B cell (primary cell): ENCODE measurements around the gene ZNF438. TPM values are rescaled to one million over a fixed set of nuclear protein-coding genes. Genes with fewer than 3 reads are reported as not detected.

Experiments used
- ATAC-seq: fragments of 200-7000 bp; cut with Tn5 transposase; one replicate; pipeline ENCODE4 v1.10.0; 2021; ENCODE audit warnings: low read depth, mild to moderate bottlenecking, moderate number of reproducible peaks, moderate library complexity
- CTCF ChIA-PET: fragments of 350-600 bp; sonication (Branson Sonifier 250); formaldehyde crosslinking; loops from one replicate; lab custom pipeline; 2021; ENCODE audit warnings: antibody characterized with exemption, inconsistent platforms; lab: Charles Lee
- POLR2A ChIA-PET: fragments of 350-600 bp; sonication (Branson Sonifier 250); formaldehyde crosslinking; loops from one replicate; lab custom pipeline; 2021; ENCODE audit warnings: antibody characterized with exemption; lab: Charles Lee
- DNase-seq: peaks from one replicate; pipeline ENCODE4 v3.0.0; 2013
- H2AFZ ChIP-seq: 2 replicates; pipeline ENCODE4 v1.6.1; 2012; ENCODE audit warnings: mild to moderate bottlenecking, low read depth, low read length; ENCODE audit not compliant: insufficient read depth, poor library complexity, severe bottlenecking
- H3K27ac ChIP-seq, 2 donors: 1 replicate in 1 of 2; 2 replicates in 1 of 2; pipeline ENCODE4 v1.5.1; 2012 to 2013; ENCODE audit warnings: low read length in 2 of 2, mild to moderate bottlenecking in 2 of 2, moderate library complexity in 1 of 2
- H3K27me3 ChIP-seq, 4 experiments: fragments of 200-600 bp in 1 of 4; sonication (generic) in 1 of 4; replicated peaks in 1 of 4; 1 replicate in 2 of 4; 2 replicates in 2 of 4; pipeline versions ENCODE4 v1.6.1 to v1.7.0; 2013 to 2016; ENCODE audit warnings: low read length in 3 of 4, mild to moderate bottlenecking in 2 of 4, mixed read lengths in 1 of 4, moderate library complexity in 1 of 4; ENCODE audit not compliant: insufficient read depth in 4 of 4, control insufficient read depth in 3 of 4; ENCODE audit errors: control extremely low read depth in 1 of 4
- H3K36me3 ChIP-seq, 2 experiments: replicated peaks in 1 of 2; 1 replicate in 1 of 2; 2 replicates in 1 of 2; pipeline versions ENCODE4 v1.6.1 to v1.7.1; 2013; ENCODE audit warnings: low read length in 1 of 2; ENCODE audit not compliant: insufficient read depth in 2 of 2, control insufficient read depth in 1 of 2; ENCODE audit errors: control extremely low read depth in 1 of 2, extremely low read depth in 1 of 2
- H3K4me1 ChIP-seq, 2 donors: fragments of 200-600 bp in 1 of 2; sonication (generic) in 1 of 2; 1 replicate in 1 of 2; 2 replicates in 1 of 2; pipeline versions ENCODE4 v1.5.1 to v1.6.1; 2013 to 2017; ENCODE audit warnings: low read length in 2 of 2; ENCODE audit not compliant: control insufficient read depth in 2 of 2, insufficient read depth in 2 of 2
- H3K4me2 ChIP-seq: replicated peaks from 2 replicates; pipeline ENCODE3; 2012; ENCODE audit warnings: mild to moderate bottlenecking, low read depth, low read length; ENCODE audit not compliant: poor library complexity, severe bottlenecking
- H3K4me3 ChIP-seq, 5 experiments: fragments of 200-600 bp in 1 of 5; sonication (generic) in 1 of 5; 1 replicate in 3 of 5; 2 replicates in 2 of 5; pipeline versions ENCODE4 v1.5.1 to v1.7.0; 2011 to 2016; ENCODE audit warnings: low read length in 4 of 5, mild to moderate bottlenecking in 4 of 5, low read depth in 2 of 5, control low read depth in 1 of 5, moderate library complexity in 1 of 5; ENCODE audit not compliant: insufficient read depth in 1 of 5; ENCODE audit errors: control extremely low read depth in 1 of 5, extremely low read depth in 1 of 5
- H3K79me2 ChIP-seq: fragments of 200-600 bp; sonication (generic); one replicate; pipeline ENCODE4 v1.6.0; 2016; ENCODE audit warnings: low read length; ENCODE audit not compliant: control insufficient read depth, insufficient read depth
- H3K9ac ChIP-seq: fragments of 200-600 bp; sonication (generic); 2 replicates; pipeline ENCODE4 v1.6.1; 2017; ENCODE audit warnings: mild to moderate bottlenecking, low read length, moderate library complexity
- H3K9me3 ChIP-seq, 3 donors: one replicate each; pipeline versions ENCODE4 v1.6.1 to v1.7.1; 2013; ENCODE audit warnings: low read length in 2 of 3; ENCODE audit not compliant: control insufficient read depth in 2 of 3, insufficient read depth in 1 of 3; ENCODE audit errors: control extremely low read depth in 1 of 3
- H4K20me1 ChIP-seq: 2 replicates; pipeline ENCODE4 v1.6.0; 2012; ENCODE audit warnings: mild to moderate bottlenecking, low read length; ENCODE audit not compliant: insufficient read depth, control insufficient read depth, poor library complexity, severe bottlenecking
- H3K27ac Mint-ChIP-seq: one replicate; pipeline ENCODE4 v1.8.0; 2021; ENCODE audit warnings: mixed read lengths
- H3K27me3 Mint-ChIP-seq: one replicate; pipeline ENCODE4 v1.8.0; 2021; ENCODE audit warnings: mixed read lengths
- H3K4me1 Mint-ChIP-seq: one replicate; pipeline ENCODE4 v1.8.0; 2021; ENCODE audit warnings: mixed read lengths
- H3K4me3 Mint-ChIP-seq: one replicate; pipeline ENCODE4 v1.8.0; 2021; ENCODE audit warnings: mixed read lengths
- H3K9me3 Mint-ChIP-seq: one replicate; pipeline ENCODE4 v1.8.0; 2022; ENCODE audit warnings: mixed read lengths; ENCODE audit not compliant: insufficient read depth
- EZH2 ChIP-seq: IDR thresholded peaks from 2 replicates; pipeline ENCODE4 v1.6.1; 2012; ENCODE audit warnings: borderline replicate concordance, low read depth, mild to moderate bottlenecking, moderate library complexity, low read length; ENCODE audit not compliant: insufficient read depth, poor library complexity, severe bottlenecking
- WGBS: methylation state at CpG from one replicate; pipeline ENCODE4 v1.1.5; 2013; ENCODE audit warnings: missing lambda C conversion rate; ENCODE audit not compliant: insufficient coverage; 5-methylcytosine and 5-hydroxymethylcytosine counted together
- intact Hi-C: fragments of 100-400 bp; cut with micrococcal nuclease; formaldehyde crosslinking; loops from one replicate; pipeline ENCODE4 v1.10.0; 2022
- polyA plus RNA-seq: library from polyadenylated mRNA; depleted of rRNA; stranded (reverse); fragments of >200 nt; gene quantifications from 2 replicates; pipeline ENCODE4 v1.2.3, GENCODE V29; 2012
- total RNA-seq, 2 donors: library from RNA; stranded (reverse); fragments of 120-200 nt in 1 of 2; gene quantifications; 1 replicate in 1 of 2; 2 replicates in 1 of 2; pipeline versions ENCODE4 v1.2.3 to v1.2.4, GENCODE V29; 2013 to 2022
- TF ChIP-seq, protein P1 (sequence below): fragments of 200-600 bp; IDR thresholded peaks from one replicate; pipeline ENCODE4 v1.8.0; 2022; ENCODE audit warnings: antibody characterized with exemption, mild to moderate bottlenecking

The ZNF438 gene
- total and polyA plus RNA-seq, 2 donors (not counting 1 experiment from before 2014, with no cell fraction given), result 2.0 to 3.7 TPM

DNA sequence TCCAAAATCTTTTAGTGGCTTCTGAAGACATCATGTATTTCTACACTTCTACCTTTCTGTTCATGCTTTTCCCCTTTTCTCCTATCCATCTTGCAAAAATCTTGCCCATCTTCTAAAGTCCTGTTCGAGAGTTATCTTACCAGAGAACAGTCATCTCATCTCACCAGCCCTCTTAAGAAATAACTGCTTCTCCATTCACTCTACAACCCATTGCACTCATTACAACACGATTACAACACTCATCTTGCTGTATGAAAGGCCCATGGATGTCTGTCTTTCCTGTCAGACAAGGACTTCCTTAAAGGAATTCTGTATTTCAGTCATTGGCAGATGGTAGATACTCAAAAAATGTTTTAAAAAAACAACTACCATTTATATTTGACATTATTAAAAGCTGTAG is 30.8 kb downstream of the ZNF438 start:
- Histone ChIP-seq H3K36me3 (no peaks in the 10 kb centered on the region), H3K79me2 (no peaks in the 10 kb centered on the region), H3K4me3 (no peak overlapping the region), H3K27me3 (no peaks in the 10 kb centered on the region), H2AFZ (no peak overlapping the region), H3K4me1 (peaks cover 3 to 5% of the 10 kb centered on the region in 2 donors), H3K9me3 (no peaks in the 10 kb centered on the region), H3K27ac (no peak overlapping the region), H4K20me1 (no peaks in the 10 kb centered on the region), H3K4me2 (no peak overlapping the region), H3K9ac (no peak overlapping the region)
- TF ChIP-seq EZH2, result no peak
- TF ChIP-seq, protein P1, sequence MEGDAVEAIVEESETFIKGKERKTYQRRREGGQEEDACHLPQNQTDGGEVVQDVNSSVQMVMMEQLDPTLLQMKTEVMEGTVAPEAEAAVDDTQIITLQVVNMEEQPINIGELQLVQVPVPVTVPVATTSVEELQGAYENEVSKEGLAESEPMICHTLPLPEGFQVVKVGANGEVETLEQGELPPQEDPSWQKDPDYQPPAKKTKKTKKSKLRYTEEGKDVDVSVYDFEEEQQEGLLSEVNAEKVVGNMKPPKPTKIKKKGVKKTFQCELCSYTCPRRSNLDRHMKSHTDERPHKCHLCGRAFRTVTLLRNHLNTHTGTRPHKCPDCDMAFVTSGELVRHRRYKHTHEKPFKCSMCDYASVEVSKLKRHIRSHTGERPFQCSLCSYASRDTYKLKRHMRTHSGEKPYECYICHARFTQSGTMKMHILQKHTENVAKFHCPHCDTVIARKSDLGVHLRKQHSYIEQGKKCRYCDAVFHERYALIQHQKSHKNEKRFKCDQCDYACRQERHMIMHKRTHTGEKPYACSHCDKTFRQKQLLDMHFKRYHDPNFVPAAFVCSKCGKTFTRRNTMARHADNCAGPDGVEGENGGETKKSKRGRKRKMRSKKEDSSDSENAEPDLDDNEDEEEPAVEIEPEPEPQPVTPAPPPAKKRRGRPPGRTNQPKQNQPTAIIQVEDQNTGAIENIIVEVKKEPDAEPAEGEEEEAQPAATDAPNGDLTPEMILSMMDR, result no peak
- Mint-ChIP-seq H3K9me3 (no peaks in the 10 kb centered on the region), H3K27me3 (no peaks in the 10 kb centered on the region), H3K4me3 (no peak overlapping the region), H3K27ac (no peak overlapping the region), H3K4me1 (peaks cover 16% of the 10 kb centered on the region)
- no peak for DNase-seq
- ATAC-seq, result no peak
- ChIA-PET POLR2A (no interaction called here), CTCF (no interaction called here)
- intact Hi-C loops, result no loop called here
- WGBS, result 56% methylated on average over 2 of the region's 2 CpGs

DNA sequence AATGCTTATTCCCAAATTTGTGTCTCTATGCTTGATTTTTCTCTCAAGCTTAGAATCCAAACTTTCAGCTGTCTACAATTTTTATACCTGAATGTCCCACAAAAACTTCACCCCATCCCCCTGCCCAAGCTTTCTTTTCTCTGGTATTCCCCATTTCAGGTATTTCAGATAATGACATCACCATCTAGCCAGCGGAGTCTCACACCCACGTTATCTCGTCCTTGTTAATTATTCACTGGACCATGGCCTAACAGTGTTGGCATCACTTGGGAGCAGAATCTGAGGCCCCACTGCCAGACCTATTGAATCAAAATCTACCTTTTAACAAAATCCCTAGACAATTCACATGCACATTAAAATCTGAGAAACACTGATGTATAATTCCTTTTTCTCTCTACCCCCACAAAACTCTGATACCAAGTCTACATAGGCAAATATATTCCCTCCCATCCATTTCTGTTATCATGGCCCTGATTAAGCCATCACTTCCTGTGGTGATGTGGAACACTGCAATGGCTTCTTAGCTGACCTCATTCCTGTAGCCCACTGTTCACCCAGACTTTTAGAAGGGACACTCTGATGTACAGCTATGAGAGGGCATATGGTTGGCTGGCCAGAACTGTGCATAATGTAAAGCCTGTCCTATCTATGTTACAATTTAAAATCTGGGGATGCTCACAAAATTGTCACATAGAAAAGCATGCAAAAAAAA is 31.4 kb downstream of the ZNF438 start:
- Mint-ChIP-seq H3K4me1 (peaks cover 14% of the 10 kb centered on the region), H3K9me3 (no peaks in the 10 kb centered on the region), H3K27ac (no peak overlapping the region), H3K4me3 (no peak overlapping the region), H3K27me3 (no peaks in the 10 kb centered on the region)
- no peak overlapping the region for H3K4me3 ChIP-seq
- DNase-seq, result no peak
- no peak overlapping the region for H3K27ac ChIP-seq
- ATAC-seq, result no peak
- intact Hi-C loops, result no loop called here
- H3K4me1 ChIP-seq, result peaks cover 3 to 5% of the 10 kb centered on the region in 2 donors
- POLR2A ChIA-PET, result no interaction called here
- no peaks in the 10 kb centered on the region for H3K36me3 ChIP-seq
- peaks cover 0 to 3% (median 3%) of the 10 kb centered on the region in 3 donors for H3K9me3 ChIP-seq
- 97% methylated on average over 3 of the region's 3 CpGs for WGBS
- no peaks in the 10 kb centered on the region for H4K20me1 ChIP-seq
- no peaks in the 10 kb centered on the region for H3K79me2 ChIP-seq
- CTCF ChIA-PET, result no interaction called here
- H3K9ac ChIP-seq, result no peak overlapping the region
- H2AFZ ChIP-seq, result no peak overlapping the region
- TF ChIP-seq EZH2, result no peak
- TF ChIP-seq, protein P1, result no peak
- no peak overlapping the region for H3K4me2 ChIP-seq
- no peaks in the 10 kb centered on the region for H3K27me3 ChIP-seq
